ENCODE data around the gene AMACR.
A peak's percentile ranks its signal among the peaks of the same experiment; 100 is the strongest.

The AMACR gene

GRCh38 chr5:34007621-34008600, at the start of gene AMACR:
TSS of gene AMACR (minus strand) at chr5:34008050. CDS start at chr5:34008019, 31 bp downstream.
- DNase-seq, result peak; percentile 92

GRCh38 chr5:34057569-34057968, 49.7 kb upstream of the AMACR start:
- no peak for DNase-seq

- DNase-seq, result no peak
Measured at GRCh38 chr5:34057118-34057517, 49.3 kb upstream of the AMACR start.

- no peak for DNase-seq
Measured at GRCh38 chr5:34055667-34056066, 47.8 kb upstream of the AMACR start.

GRCh38 chr5:34054400-34054729, 46.5 kb upstream of the AMACR start:
- no peak for DNase-seq

GRCh38 chr5:34053571-34054399, 45.9 kb upstream of the AMACR start:
- no peak for DNase-seq

GRCh38 chr5:34053133-34053532, 45.3 kb upstream of the AMACR start:
- DNase-seq, result no peak

- no peak for DNase-seq
Measured at GRCh38 chr5:34051374-34051980, 43.6 kb upstream of the AMACR start.

- no peak for DNase-seq
Measured at GRCh38 chr5:34047774-34048572, 40.1 kb upstream of the AMACR start.

- DNase-seq, result peak; percentile 20
Measured at GRCh38 chr5:34047143-34047542, 39.3 kb upstream of the AMACR start.

- peak; percentile 2 for DNase-seq
Measured at GRCh38 chr5:34045996-34046395, 38.1 kb upstream of the AMACR start.

GRCh38 chr5:34045023-34045422, 37.2 kb upstream of the AMACR start:
- DNase-seq, result no peak

- DNase-seq, result no peak
Measured at GRCh38 chr5:34043099-34043876, 35.4 kb upstream of the AMACR start, which contains the start of gene C1QTNF3. TSS of gene C1QTNF3 (minus strand) at chr5:34043213. CDS start at chr5:34043125, 88 bp downstream.

- no peak for DNase-seq
Measured at GRCh38 chr5:34042321-34042720, 34.5 kb upstream of the AMACR start.

- DNase-seq, result no peak
Measured at GRCh38 chr5:34041247-34041972, 33.6 kb upstream of the AMACR start.

GRCh38 chr5:34040472-34040871, 32.6 kb upstream of the AMACR start:
- no peak for DNase-seq

- DNase-seq, result no peak
Measured at GRCh38 chr5:34039398-34040157, 31.7 kb upstream of the AMACR start.

- no peak for DNase-seq
Measured at GRCh38 chr5:34038838-34039237, 31.0 kb upstream of the AMACR start.

GRCh38 chr5:34038390-34038789, 30.5 kb upstream of the AMACR start:
- no peak for DNase-seq

GRCh38 chr5:34037726-34038125, 29.9 kb upstream of the AMACR start:
- no peak for DNase-seq

Data from NCI-H2029 (cell line).